ENCODE measurements around the gene RNF220.

The RNF220 gene

GRCh38 chr1:44685881-44686280, 280.8 kb downstream of the RNF220 start:
- H3K9ac ChIP-seq (ENCODE audit: low read depth in 1 of 2, low read length in 2 of 2) = no peak overlapping the region
- H3K4me1 ChIP-seq (ENCODE audit: control insufficient read depth in 1 of 2, insufficient read depth in 2 of 2, low read length in 2 of 2) = peaks cover 11 to 12% of the 10 kb centered on the region in 2 donors
- H3K27ac ChIP-seq (ENCODE audit: low read depth, low read length) = no peak overlapping the region
- no peaks in the 10 kb centered on the region for H3K27me3 ChIP-seq (ENCODE audit: control insufficient read depth in 1 of 2, insufficient read depth in 2 of 2, low read length in 2 of 2)
- H3K36me3 ChIP-seq (ENCODE audit: control insufficient read depth in 1 of 2, insufficient read depth in 2 of 2, low read length in 2 of 2) = no peaks in the 10 kb centered on the region
- no peaks in the 10 kb centered on the region for H3K9me3 ChIP-seq (ENCODE audit: control insufficient read depth in 1 of 2, low read length in 2 of 2)
- H3K4me3 ChIP-seq (ENCODE audit: low read depth in 1 of 2, low read length in 2 of 2) = no peak overlapping the region

DNA sequence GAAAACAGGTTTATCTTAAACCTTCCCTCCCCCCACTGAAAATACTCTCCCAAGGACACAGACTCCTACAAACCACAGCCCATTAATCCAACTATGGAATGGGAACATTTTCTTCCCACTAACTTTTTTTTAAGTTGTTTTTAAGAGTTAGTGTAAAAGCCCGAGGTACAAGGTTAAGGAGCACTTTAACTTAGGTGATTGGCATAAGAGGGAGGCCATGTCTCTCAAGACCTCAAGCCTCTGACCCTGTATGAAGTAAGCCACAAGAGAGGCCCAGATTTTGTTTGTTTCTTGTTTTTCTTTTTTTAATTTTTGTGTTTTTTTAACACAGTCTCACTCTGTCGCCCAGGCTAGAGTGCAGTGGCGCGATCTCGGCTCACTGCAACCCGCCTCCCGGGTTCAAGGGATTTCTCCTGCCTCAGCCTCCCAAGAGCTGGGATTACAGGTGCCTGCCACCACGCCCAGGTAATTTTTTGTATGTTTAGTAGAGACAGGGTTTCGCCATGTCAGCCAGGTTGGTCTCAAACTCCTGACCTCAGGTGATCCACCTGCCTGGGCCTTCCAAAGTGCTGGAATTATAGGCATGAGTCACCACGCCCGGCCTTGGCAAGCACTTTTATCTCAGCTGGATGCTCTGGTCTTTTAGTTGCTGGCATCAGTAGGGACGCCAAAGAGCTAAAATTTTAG, 283.8 kb downstream of the RNF220 start:
- H3K9ac ChIP-seq (ENCODE audit: low read depth in 1 of 2, low read length in 2 of 2) = no peak overlapping the region
- no peaks in the 10 kb centered on the region for H3K9me3 ChIP-seq (ENCODE audit: control insufficient read depth in 1 of 2, low read length in 2 of 2)
- no peak overlapping the region for H3K27ac ChIP-seq (ENCODE audit: low read depth, low read length)
- H3K27me3 ChIP-seq (ENCODE audit: control insufficient read depth in 1 of 2, insufficient read depth in 2 of 2, low read length in 2 of 2) = no peaks in the 10 kb centered on the region
- no peak overlapping the region for H3K4me3 ChIP-seq (ENCODE audit: low read depth in 1 of 2, low read length in 2 of 2)
- H3K36me3 ChIP-seq (ENCODE audit: control insufficient read depth in 1 of 2, insufficient read depth in 2 of 2, low read length in 2 of 2) = no peaks in the 10 kb centered on the region
- peaks cover 0 to 4% of the 10 kb centered on the region in 2 donors for H3K4me1 ChIP-seq (ENCODE audit: control insufficient read depth in 1 of 2, insufficient read depth in 2 of 2, low read length in 2 of 2)

- Histone ChIP-seq H3K27me3 (ENCODE audit: control insufficient read depth in 1 of 2, insufficient read depth in 2 of 2, low read length in 2 of 2) (no peaks in the 10 kb centered on the region), H3K27ac (ENCODE audit: low read depth, low read length) (no peak overlapping the region)
These were observed 284.4 kb downstream of the RNF220 start for GRCh38 chr1:44689447-44689765.

GRCh38 chr1:44693159-44693558, 288.1 kb downstream of the RNF220 start:
- H3K9ac ChIP-seq (ENCODE audit: low read depth in 1 of 2, low read length in 2 of 2) = no peak overlapping the region
- no peak overlapping the region for H3K4me3 ChIP-seq (ENCODE audit: low read depth in 1 of 2, low read length in 2 of 2)
- no peaks in the 10 kb centered on the region for H3K9me3 ChIP-seq (ENCODE audit: control insufficient read depth in 1 of 2, low read length in 2 of 2)
- H3K36me3 ChIP-seq (ENCODE audit: control insufficient read depth in 1 of 2, insufficient read depth in 2 of 2, low read length in 2 of 2) = no peaks in the 10 kb centered on the region
- H3K27me3 ChIP-seq (ENCODE audit: control insufficient read depth in 1 of 2, insufficient read depth in 2 of 2, low read length in 2 of 2) = no peaks in the 10 kb centered on the region
- H3K27ac ChIP-seq (ENCODE audit: low read depth, low read length) = no peak overlapping the region
- H3K4me1 ChIP-seq (ENCODE audit: control insufficient read depth in 1 of 2, insufficient read depth in 2 of 2, low read length in 2 of 2) = peaks cover 0 to 4% of the 10 kb centered on the region in 2 donors

More at GRCh38 chr1:44689447-44689765, 284.4 kb downstream of the RNF220 start:
- peaks cover 0 to 4% of the 10 kb centered on the region in 2 donors for H3K4me1 ChIP-seq (ENCODE audit: control insufficient read depth in 1 of 2, insufficient read depth in 2 of 2, low read length in 2 of 2)
- H3K9me3 ChIP-seq (ENCODE audit: control insufficient read depth in 1 of 2, low read length in 2 of 2) = no peaks in the 10 kb centered on the region
- no peaks in the 10 kb centered on the region for H3K36me3 ChIP-seq (ENCODE audit: control insufficient read depth in 1 of 2, insufficient read depth in 2 of 2, low read length in 2 of 2)
- H3K4me3 ChIP-seq (ENCODE audit: low read depth in 1 of 2, low read length in 2 of 2) = no peak overlapping the region
- H3K9ac ChIP-seq (ENCODE audit: low read depth in 1 of 2, low read length in 2 of 2) = no peak overlapping the region

- Histone ChIP-seq H3K4me3 (ENCODE audit: low read depth in 1 of 2, low read length in 2 of 2) (no peak overlapping the region), H3K4me1 (ENCODE audit: control insufficient read depth in 1 of 2, insufficient read depth in 2 of 2, low read length in 2 of 2) (peaks cover 0 to 2% of the 10 kb centered on the region in 2 donors)
These were observed 288.8 kb downstream of the RNF220 start for GRCh38 chr1:44693900-44694299.

GRCh38 chr1:44694863-44695478, 289.9 kb downstream of the RNF220 start:
- H3K4me1 ChIP-seq (ENCODE audit: control insufficient read depth in 1 of 2, insufficient read depth in 2 of 2, low read length in 2 of 2) = no peaks in the 10 kb centered on the region
- H3K27me3 ChIP-seq (ENCODE audit: control insufficient read depth in 1 of 2, insufficient read depth in 2 of 2, low read length in 2 of 2) = no peaks in the 10 kb centered on the region
- no peak overlapping the region for H3K4me3 ChIP-seq (ENCODE audit: low read depth in 1 of 2, low read length in 2 of 2)
- no peaks in the 10 kb centered on the region for H3K36me3 ChIP-seq (ENCODE audit: control insufficient read depth in 1 of 2, insufficient read depth in 2 of 2, low read length in 2 of 2)
- H3K27ac ChIP-seq (ENCODE audit: low read depth, low read length) = no peak overlapping the region
- H3K9me3 ChIP-seq (ENCODE audit: control insufficient read depth in 1 of 2, low read length in 2 of 2) = no peaks in the 10 kb centered on the region
- H3K9ac ChIP-seq (ENCODE audit: low read depth in 1 of 2, low read length in 2 of 2) = no peak overlapping the region

More at GRCh38 chr1:44693900-44694299, 288.8 kb downstream of the RNF220 start:
- Histone ChIP-seq H3K9ac (ENCODE audit: low read depth in 1 of 2, low read length in 2 of 2) (no peak overlapping the region), H3K9me3 (ENCODE audit: control insufficient read depth in 1 of 2, low read length in 2 of 2) (no peaks in the 10 kb centered on the region), H3K27me3 (ENCODE audit: control insufficient read depth in 1 of 2, insufficient read depth in 2 of 2, low read length in 2 of 2) (no peaks in the 10 kb centered on the region), H3K27ac (ENCODE audit: low read depth, low read length) (no peak overlapping the region), H3K36me3 (ENCODE audit: control insufficient read depth in 1 of 2, insufficient read depth in 2 of 2, low read length in 2 of 2) (no peaks in the 10 kb centered on the region)

DNA sequence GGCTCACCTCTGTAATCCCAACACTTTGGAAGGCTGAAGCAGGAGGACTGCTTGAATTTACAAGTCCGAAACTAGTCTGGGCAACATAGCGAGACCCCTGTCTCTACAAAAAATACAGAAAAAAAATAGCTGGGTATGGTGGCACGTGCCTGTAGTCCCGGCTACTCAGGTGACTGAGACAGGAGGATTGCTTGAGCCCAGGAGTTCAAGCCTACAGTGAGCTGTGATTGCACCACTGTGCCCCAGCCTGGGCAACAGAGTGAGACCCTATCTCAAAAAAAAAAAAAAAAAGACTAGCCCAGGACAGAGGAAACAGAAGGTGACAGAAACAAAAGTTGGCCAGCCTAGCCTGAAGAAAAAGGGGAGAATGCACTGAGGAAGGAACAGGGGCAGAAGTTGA, 290.6 kb downstream of the RNF220 start:
- Histone ChIP-seq H3K4me1 (ENCODE audit: control insufficient read depth in 1 of 2, insufficient read depth in 2 of 2, low read length in 2 of 2) (no peaks in the 10 kb centered on the region), H3K9me3 (ENCODE audit: control insufficient read depth in 1 of 2, low read length in 2 of 2) (no peaks in the 10 kb centered on the region), H3K36me3 (ENCODE audit: control insufficient read depth in 1 of 2, insufficient read depth in 2 of 2, low read length in 2 of 2) (no peaks in the 10 kb centered on the region)

DNA sequence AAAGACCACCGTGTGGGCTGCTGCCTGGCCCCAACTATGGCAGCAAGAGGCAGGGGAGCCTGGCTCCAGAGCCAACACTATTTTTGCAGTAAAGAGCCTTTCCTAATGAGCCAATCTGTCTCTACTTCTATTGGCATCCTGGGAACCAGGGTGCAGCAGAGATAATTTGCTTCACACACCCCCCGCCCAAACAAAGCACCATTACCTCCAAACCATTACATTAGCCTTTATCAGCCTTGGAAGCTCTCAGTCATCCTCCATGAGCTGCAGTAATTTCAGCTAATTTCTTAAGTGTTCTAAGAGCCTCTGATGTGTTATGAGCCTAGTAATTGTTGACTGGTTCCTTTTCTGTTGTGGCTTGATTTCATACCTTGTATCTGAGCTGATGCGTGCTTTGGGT, 291.0 kb downstream of the RNF220 start:
- Histone ChIP-seq H3K36me3 (ENCODE audit: control insufficient read depth in 1 of 2, insufficient read depth in 2 of 2, low read length in 2 of 2) (no peaks in the 10 kb centered on the region), H3K4me3 (ENCODE audit: low read depth in 1 of 2, low read length in 2 of 2) (no peak overlapping the region), H3K9me3 (ENCODE audit: control insufficient read depth in 1 of 2, low read length in 2 of 2) (no peaks in the 10 kb centered on the region), H3K9ac (ENCODE audit: low read depth in 1 of 2, low read length in 2 of 2) (no peak overlapping the region), H3K27me3 (ENCODE audit: control insufficient read depth in 1 of 2, insufficient read depth in 2 of 2, low read length in 2 of 2) (no peaks in the 10 kb centered on the region), H3K27ac (ENCODE audit: low read depth, low read length) (no peak overlapping the region), H3K4me1 (ENCODE audit: control insufficient read depth in 1 of 2, insufficient read depth in 2 of 2, low read length in 2 of 2) (no peaks in the 10 kb centered on the region)

More for the DNA sequence above, 290.6 kb downstream of the RNF220 start:
- Histone ChIP-seq H3K4me3 (ENCODE audit: low read depth in 1 of 2, low read length in 2 of 2) (no peak overlapping the region), H3K9ac (ENCODE audit: low read depth in 1 of 2, low read length in 2 of 2) (no peak overlapping the region), H3K27ac (ENCODE audit: low read depth, low read length) (no peak overlapping the region), H3K27me3 (ENCODE audit: control insufficient read depth in 1 of 2, insufficient read depth in 2 of 2, low read length in 2 of 2) (no peaks in the 10 kb centered on the region)

DNA sequence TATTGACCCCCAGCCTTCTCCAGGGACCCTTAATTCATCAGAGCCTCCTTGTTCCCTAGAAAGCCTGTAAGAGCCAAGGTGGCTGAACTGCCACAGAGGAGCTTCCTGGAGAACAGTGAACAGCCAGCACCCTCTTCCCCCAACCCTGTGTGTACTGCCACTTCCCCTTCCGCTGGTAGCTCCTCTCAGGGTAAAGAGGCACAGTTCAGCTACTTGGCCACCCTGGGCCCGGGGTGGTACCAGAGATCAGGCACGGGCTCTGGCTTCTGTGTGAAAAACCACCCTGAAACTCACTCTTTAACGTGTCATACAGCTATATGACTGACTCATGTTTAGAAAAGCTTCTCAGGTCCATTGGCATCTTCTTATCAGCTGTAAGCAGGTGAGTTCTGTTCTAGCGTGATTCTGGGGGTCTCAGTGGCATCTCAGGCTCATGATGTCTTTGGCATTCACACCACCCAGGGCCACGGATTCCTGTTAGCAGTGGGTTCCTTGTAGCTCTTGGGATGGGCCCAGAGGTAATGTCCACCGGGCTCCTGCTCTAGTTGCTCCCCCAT, 291.8 kb downstream of the RNF220 start:
- Histone ChIP-seq H3K27ac (ENCODE audit: low read depth, low read length) (no peak overlapping the region), H3K27me3 (ENCODE audit: control insufficient read depth in 1 of 2, insufficient read depth in 2 of 2, low read length in 2 of 2) (no peaks in the 10 kb centered on the region), H3K9me3 (ENCODE audit: control insufficient read depth in 1 of 2, low read length in 2 of 2) (no peaks in the 10 kb centered on the region), H3K9ac (ENCODE audit: low read depth in 1 of 2, low read length in 2 of 2) (no peak overlapping the region), H3K4me1 (ENCODE audit: control insufficient read depth in 1 of 2, insufficient read depth in 2 of 2, low read length in 2 of 2) (peaks cover 0 to 3% of the 10 kb centered on the region in 2 donors), H3K36me3 (ENCODE audit: control insufficient read depth in 1 of 2, insufficient read depth in 2 of 2, low read length in 2 of 2) (no peaks in the 10 kb centered on the region), H3K4me3 (ENCODE audit: low read depth in 1 of 2, low read length in 2 of 2) (no peak overlapping the region)

DNA sequence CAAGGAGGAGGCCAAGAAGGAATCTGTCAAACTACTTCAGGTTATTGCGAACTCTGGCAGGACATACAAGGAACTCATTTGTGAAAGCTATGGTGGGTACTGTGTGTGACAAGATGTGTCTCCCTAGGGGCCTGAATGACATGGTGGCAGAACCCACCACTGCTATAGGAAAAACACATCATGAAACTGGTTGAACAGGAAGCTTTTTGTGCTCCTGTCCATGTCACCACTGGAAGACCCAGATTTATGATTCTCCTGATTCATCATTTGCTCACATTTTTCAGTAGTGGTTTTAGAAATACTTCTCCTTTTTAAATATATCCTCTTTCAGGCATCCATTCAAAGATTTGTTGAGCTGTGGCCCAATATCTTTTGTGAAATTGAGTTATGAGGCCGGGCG, 293.1 kb downstream of the RNF220 start:
- Histone ChIP-seq H3K9me3 (ENCODE audit: control insufficient read depth in 1 of 2, low read length in 2 of 2) (no peaks in the 10 kb centered on the region), H3K9ac (ENCODE audit: low read depth in 1 of 2, low read length in 2 of 2) (no peak overlapping the region), H3K36me3 (ENCODE audit: control insufficient read depth in 1 of 2, insufficient read depth in 2 of 2, low read length in 2 of 2) (no peaks in the 10 kb centered on the region), H3K4me3 (ENCODE audit: low read depth in 1 of 2, low read length in 2 of 2) (no peak overlapping the region), H3K27ac (ENCODE audit: low read depth, low read length) (no peak overlapping the region), H3K4me1 (ENCODE audit: control insufficient read depth in 1 of 2, insufficient read depth in 2 of 2, low read length in 2 of 2) (peaks cover 0 to 6% of the 10 kb centered on the region in 2 donors), H3K27me3 (ENCODE audit: control insufficient read depth in 1 of 2, insufficient read depth in 2 of 2, low read length in 2 of 2) (no peaks in the 10 kb centered on the region)

Measured in duodenal mucosa (tissue), 2 donors.